Loucy (cell line): Measurements from ENCODE around the gene KAT2A.

Source experiments
- EZH2phosphoT487 ChIP-seq: fragments of 200-600 bp; IDR thresholded peaks from 2 replicates; pipeline ENCODE4 v1.6.1; 2018; ENCODE audit warnings: antibody characterized with exemption, mild to moderate bottlenecking, moderate library complexity, borderline replicate concordance
- TF ChIP-seq, protein P1 (sequence below): fragments of 200-600 bp; sonication (generic); conservative IDR thresholded peaks from 2 replicates; pipeline ENCODE4 v1.5.1; 2014; ENCODE audit warnings: mild to moderate bottlenecking, antibody characterized with exemption, low read length

DNA sequence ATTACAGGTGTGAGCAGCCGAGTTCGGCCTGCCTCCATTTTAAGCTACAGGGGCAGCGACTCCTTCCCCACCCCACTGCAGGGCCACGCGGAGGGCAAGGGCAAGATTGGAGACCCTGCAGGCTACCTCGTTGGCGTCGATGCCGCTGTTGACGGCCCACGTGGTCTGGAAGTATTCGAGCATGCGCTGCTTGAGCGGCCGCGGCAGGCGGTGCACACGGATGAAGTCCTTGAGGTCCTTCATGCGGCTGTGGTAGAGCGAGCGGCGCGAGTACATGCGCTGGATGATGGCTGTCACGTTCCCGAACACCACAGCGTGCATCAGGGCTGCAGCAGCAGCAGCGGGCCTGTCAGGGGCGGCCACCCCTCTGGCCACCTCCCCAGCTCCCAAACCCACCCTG is 48.2 kb upstream of the KAT2A start:
- TF ChIP-seq, protein P1, sequence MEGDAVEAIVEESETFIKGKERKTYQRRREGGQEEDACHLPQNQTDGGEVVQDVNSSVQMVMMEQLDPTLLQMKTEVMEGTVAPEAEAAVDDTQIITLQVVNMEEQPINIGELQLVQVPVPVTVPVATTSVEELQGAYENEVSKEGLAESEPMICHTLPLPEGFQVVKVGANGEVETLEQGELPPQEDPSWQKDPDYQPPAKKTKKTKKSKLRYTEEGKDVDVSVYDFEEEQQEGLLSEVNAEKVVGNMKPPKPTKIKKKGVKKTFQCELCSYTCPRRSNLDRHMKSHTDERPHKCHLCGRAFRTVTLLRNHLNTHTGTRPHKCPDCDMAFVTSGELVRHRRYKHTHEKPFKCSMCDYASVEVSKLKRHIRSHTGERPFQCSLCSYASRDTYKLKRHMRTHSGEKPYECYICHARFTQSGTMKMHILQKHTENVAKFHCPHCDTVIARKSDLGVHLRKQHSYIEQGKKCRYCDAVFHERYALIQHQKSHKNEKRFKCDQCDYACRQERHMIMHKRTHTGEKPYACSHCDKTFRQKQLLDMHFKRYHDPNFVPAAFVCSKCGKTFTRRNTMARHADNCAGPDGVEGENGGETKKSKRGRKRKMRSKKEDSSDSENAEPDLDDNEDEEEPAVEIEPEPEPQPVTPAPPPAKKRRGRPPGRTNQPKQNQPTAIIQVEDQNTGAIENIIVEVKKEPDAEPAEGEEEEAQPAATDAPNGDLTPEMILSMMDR, result no peak
- no peak for TF ChIP-seq EZH2phosphoT487
